Measurements from ENCODE around the gene CCDC85C. TPM values are rescaled to one million over a fixed set of nuclear protein-coding genes. Genes with fewer than 3 reads are reported as not detected.

The CCDC85C gene
- total RNA-seq: 7.7 and 12.3 TPM in 2 replicates

GRCh38 chr14:99603471-99604277, at the start of gene CCDC85C:
TSS of gene CCDC85C (minus strand) at chr14:99604207. CDS start at chr14:99603959, 248 bp downstream.

GRCh38 chr14:99644723-99645544, 40.9 kb upstream of the CCDC85C start, which contains the start of gene HHIPL1:
TSS of gene HHIPL1 (plus strand) at chr14:99645129. CDS start at chr14:99645208, 79 bp downstream.

GRCh38 chr14:99480917-99481744, 122.9 kb downstream of the CCDC85C start, which contains the start of gene CCNK:
TSS of gene CCNK (plus strand) at chr14:99481409. CDS start at chr14:99492678, 11,269 bp downstream.

GRCh38 chr14:99479906-99480869, 123.8 kb downstream of the CCDC85C start, which contains the start of gene SETD3:
TSS of gene SETD3 (minus strand) at chr14:99480859. CDS start at chr14:99465805, 15,054 bp downstream.

Small RNA genes within 50 kb of the gene (small RNA-seq; reads per million reads assigned to genes)
- gene RF00019: not detected

Other genes starting within 250 kb of the CCDC85C start
- gene SETD3, start 123.3 kb downstream of the CCDC85C start, total RNA-seq: 56.1 and 62.2 TPM in 2 replicates
- gene CCNK, start 122.8 kb downstream of the CCDC85C start, total RNA-seq: 28.8 and 38.5 TPM in 2 replicates
- 13.1 and 17.1 TPM in 2 replicates for gene HHIPL1, start 40.9 kb upstream of the CCDC85C start, total RNA-seq
- gene CYP46A1, start 80.1 kb upstream of the CCDC85C start, total RNA-seq: 0.91 and 1.1 TPM in 2 replicates
- gene EML1, start 189.2 kb upstream of the CCDC85C start, total RNA-seq: 47.8 and 77.7 TPM in 2 replicates

Data from articular chondrocyte of knee joint (primary cell).